Measurements from ENCODE around the gene ACBD3.

The ACBD3 gene

DNA sequence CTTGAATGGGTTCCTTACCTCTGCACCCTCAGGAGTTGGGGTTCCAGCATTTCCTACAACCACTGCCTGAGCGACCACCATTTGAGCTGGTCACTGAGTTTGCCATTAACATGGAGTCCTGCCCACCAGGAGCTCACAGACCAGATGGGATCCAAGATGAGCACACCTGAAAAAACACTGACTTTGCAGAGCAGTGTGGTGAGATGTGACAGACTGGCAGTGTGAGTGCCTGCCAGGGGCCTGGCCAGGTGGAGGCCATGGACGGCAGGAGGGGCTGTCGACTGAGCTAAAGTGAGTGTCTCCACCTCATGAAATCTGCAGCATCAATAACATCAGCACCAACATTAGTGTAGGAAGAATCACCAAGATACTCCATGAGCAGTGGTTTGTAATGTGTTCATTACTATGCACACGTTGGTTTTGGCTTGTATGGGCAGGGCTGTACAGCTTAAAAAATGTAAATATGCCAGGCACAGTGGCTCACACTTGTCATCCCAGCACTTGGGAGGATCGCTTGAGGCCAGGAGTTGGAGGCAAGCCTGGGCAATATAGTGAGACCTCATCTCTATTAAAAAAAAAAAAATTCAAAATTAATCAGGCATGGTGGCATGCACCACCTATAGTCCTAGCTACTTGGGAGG, 24.8 kb upstream of the ACBD3 start:
- Histone ChIP-seq H2AFZ (ENCODE audit: low read depth, low read length) (no peak overlapping the region; the same call in 1 of the 2 replicates), H3K9me3 (ENCODE audit: insufficient read depth, low read length, severe bottlenecking) (no peaks in the 10 kb centered on the region), H3K36me3 (ENCODE audit: insufficient read depth, low read length) (no peaks in the 10 kb centered on the region), H3K4me3 (ENCODE audit: low read depth in 1 of 2, low read length in 2 of 2) (no peak overlapping the region), H3K27ac (ENCODE audit: low read length) (no peak overlapping the region), H3K4me2 (ENCODE audit: insufficient read depth, low read length) (no peak overlapping the region), H3K4me1 (ENCODE audit: insufficient read depth, low read length) (no peaks in the 10 kb centered on the region), H3K27me3 (ENCODE audit: insufficient read depth, low read length, poor library complexity) (peaks cover 6% of the 10 kb centered on the region), H3K79me2 (ENCODE audit: insufficient read depth, low read length) (no peaks in the 10 kb centered on the region), H4K20me1 (ENCODE audit: insufficient read depth, low read length) (no peaks in the 10 kb centered on the region), H3K9ac (ENCODE audit: low read depth, low read length) (no peak overlapping the region)
- ATAC-seq (ENCODE audit: insufficient read depth, low read depth) (no peak), DNase-seq (no peak)
- TF ChIP-seq, protein P1, sequence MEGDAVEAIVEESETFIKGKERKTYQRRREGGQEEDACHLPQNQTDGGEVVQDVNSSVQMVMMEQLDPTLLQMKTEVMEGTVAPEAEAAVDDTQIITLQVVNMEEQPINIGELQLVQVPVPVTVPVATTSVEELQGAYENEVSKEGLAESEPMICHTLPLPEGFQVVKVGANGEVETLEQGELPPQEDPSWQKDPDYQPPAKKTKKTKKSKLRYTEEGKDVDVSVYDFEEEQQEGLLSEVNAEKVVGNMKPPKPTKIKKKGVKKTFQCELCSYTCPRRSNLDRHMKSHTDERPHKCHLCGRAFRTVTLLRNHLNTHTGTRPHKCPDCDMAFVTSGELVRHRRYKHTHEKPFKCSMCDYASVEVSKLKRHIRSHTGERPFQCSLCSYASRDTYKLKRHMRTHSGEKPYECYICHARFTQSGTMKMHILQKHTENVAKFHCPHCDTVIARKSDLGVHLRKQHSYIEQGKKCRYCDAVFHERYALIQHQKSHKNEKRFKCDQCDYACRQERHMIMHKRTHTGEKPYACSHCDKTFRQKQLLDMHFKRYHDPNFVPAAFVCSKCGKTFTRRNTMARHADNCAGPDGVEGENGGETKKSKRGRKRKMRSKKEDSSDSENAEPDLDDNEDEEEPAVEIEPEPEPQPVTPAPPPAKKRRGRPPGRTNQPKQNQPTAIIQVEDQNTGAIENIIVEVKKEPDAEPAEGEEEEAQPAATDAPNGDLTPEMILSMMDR (IDR thresholded peaks at IDR 0.05; ENCODE audit: borderline replicate concordance, extremely low read depth, low read length, poor library complexity, severe bottlenecking) = no peak
- no peak for TF ChIP-seq EZH2 (IDR thresholded peaks at IDR 0.05; ENCODE audit: borderline replicate concordance, low read depth, low read length, severe bottlenecking)

DNA sequence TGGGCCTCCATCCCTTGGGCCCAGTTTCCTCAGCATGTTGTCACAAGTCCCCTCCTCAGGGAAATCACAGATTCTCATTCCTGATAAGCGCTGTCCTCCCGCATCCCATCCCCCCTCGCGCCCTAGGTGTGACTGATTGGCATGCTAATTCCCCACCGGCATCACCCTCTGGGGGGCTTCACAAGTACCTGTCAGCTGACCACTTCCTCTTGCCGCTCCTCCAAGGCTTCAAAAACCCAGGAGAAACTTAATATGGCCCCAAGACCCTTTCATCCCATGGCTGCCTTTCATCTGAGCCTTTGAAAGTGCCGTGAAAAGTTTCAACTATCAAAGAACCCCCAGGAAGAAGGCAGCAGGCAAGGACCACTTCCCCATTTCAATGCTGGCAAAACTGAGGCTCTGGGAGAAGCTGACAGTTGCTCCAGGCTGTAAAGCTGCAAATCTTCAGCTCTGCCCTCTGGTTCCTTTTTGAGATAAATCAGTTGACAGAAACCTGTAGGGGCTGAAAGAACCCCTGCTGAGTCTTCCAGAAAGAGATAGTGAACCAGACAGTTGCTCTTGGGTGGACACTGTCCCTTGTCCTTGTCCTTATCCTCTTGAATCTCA, 24.1 kb upstream of the ACBD3 start:
- Histone ChIP-seq H3K4me3 (ENCODE audit: low read depth in 1 of 2, low read length in 2 of 2) (no peak overlapping the region), H3K36me3 (ENCODE audit: insufficient read depth, low read length) (no peaks in the 10 kb centered on the region), H3K27ac (ENCODE audit: low read length) (no peak overlapping the region), H2AFZ (ENCODE audit: low read depth, low read length) (no peak overlapping the region), H3K4me2 (ENCODE audit: insufficient read depth, low read length) (no peak overlapping the region), H3K27me3 (ENCODE audit: insufficient read depth, low read length, poor library complexity) (peaks cover 6% of the 10 kb centered on the region), H3K9me3 (ENCODE audit: insufficient read depth, low read length, severe bottlenecking) (no peaks in the 10 kb centered on the region), H3K4me1 (ENCODE audit: insufficient read depth, low read length) (no peaks in the 10 kb centered on the region), H4K20me1 (ENCODE audit: insufficient read depth, low read length) (no peaks in the 10 kb centered on the region), H3K9ac (ENCODE audit: low read depth, low read length) (no peak overlapping the region), H3K79me2 (ENCODE audit: insufficient read depth, low read length) (no peaks in the 10 kb centered on the region)
- TF ChIP-seq EZH2 (IDR thresholded peaks at IDR 0.05; ENCODE audit: borderline replicate concordance, low read depth, low read length, severe bottlenecking) = no peak
- TF ChIP-seq, protein P1 (IDR thresholded peaks at IDR 0.05; ENCODE audit: borderline replicate concordance, extremely low read depth, low read length, poor library complexity, severe bottlenecking) = no peak
- DNase-seq (no peak), ATAC-seq (ENCODE audit: insufficient read depth, low read depth) (no peak)

DNA sequence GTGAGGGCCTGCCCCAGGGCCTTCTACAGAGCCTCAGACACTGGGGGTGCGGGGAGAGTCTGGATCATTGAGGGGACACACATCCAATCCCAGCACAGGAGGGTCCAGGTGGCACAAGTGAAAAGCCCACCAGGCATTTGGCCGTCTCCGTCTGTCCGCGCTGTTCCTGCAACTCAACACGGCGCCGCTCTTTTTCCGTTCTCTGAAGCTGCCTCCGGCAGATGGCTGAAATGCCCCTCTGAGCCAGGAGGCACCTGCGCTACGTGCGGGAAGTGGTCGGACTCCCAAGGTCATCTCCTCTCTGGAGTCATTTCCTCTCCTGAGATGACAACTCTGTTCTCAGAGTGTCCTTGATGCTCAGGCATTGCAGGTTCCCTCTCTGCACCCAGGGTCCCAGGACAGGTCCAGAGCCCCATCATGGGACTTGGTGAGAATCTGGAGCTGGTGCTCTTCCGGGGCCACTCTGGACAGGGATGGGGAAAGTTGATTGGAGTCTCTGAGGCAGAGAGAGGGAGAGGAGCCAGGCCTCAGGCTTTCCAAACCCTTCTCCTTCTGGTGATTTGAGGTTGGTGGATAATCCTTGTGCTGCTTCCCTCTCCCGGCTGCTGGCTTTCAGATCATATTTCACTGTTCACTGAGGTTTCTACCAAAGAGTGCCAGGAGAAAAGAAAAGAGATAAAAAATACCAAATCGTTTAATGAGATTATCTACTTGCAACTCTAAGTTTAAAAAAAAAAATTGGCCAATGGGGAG, 22.9 kb upstream of the ACBD3 start:
- H3K9ac ChIP-seq (ENCODE audit: low read depth, low read length) = no peak overlapping the region
- no peak for ATAC-seq (ENCODE audit: insufficient read depth, low read depth)
- H3K4me3 ChIP-seq (ENCODE audit: low read depth in 1 of 2, low read length in 2 of 2) = no peak overlapping the region
- H4K20me1 ChIP-seq (ENCODE audit: insufficient read depth, low read length) = no peaks in the 10 kb centered on the region
- no peak overlapping the region for H2AFZ ChIP-seq (ENCODE audit: low read depth, low read length)
- H3K27me3 ChIP-seq (ENCODE audit: insufficient read depth, low read length, poor library complexity) = peaks cover 6% of the 10 kb centered on the region
- no peaks in the 10 kb centered on the region for H3K9me3 ChIP-seq (ENCODE audit: insufficient read depth, low read length, severe bottlenecking)
- H3K27ac ChIP-seq (ENCODE audit: low read length) = no peak overlapping the region
- no peaks in the 10 kb centered on the region for H3K36me3 ChIP-seq (ENCODE audit: insufficient read depth, low read length)
- H3K4me2 ChIP-seq (ENCODE audit: insufficient read depth, low read length) = no peak overlapping the region
- no peak for DNase-seq
- H3K4me1 ChIP-seq (ENCODE audit: insufficient read depth, low read length) = no peaks in the 10 kb centered on the region
- TF ChIP-seq, protein P1 (IDR thresholded peaks at IDR 0.05; ENCODE audit: borderline replicate concordance, extremely low read depth, low read length, poor library complexity, severe bottlenecking) = no peak
- TF ChIP-seq EZH2 (IDR thresholded peaks at IDR 0.05; ENCODE audit: borderline replicate concordance, low read depth, low read length, severe bottlenecking) = no peak
- H3K79me2 ChIP-seq (ENCODE audit: insufficient read depth, low read length) = no peaks in the 10 kb centered on the region
